Measurements from ENCODE around the gene MGLL.
A peak's percentile ranks its signal among the peaks of the same experiment; 100 is the strongest.

MGLL gene

GRCh38 chr3:127822041-127822681 lies at the start of gene MGLL:
MGLL (minus strand) TSS chr3:127822515; CDS start chr3:127822318, 197 bp downstream.
- TF ChIP-seq, protein P1, sequence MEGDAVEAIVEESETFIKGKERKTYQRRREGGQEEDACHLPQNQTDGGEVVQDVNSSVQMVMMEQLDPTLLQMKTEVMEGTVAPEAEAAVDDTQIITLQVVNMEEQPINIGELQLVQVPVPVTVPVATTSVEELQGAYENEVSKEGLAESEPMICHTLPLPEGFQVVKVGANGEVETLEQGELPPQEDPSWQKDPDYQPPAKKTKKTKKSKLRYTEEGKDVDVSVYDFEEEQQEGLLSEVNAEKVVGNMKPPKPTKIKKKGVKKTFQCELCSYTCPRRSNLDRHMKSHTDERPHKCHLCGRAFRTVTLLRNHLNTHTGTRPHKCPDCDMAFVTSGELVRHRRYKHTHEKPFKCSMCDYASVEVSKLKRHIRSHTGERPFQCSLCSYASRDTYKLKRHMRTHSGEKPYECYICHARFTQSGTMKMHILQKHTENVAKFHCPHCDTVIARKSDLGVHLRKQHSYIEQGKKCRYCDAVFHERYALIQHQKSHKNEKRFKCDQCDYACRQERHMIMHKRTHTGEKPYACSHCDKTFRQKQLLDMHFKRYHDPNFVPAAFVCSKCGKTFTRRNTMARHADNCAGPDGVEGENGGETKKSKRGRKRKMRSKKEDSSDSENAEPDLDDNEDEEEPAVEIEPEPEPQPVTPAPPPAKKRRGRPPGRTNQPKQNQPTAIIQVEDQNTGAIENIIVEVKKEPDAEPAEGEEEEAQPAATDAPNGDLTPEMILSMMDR (IDR thresholded peaks at IDR 0.05; ENCODE audit: insufficient read depth, low read depth, low read length, missing control alignments): no peak
- H3K4me3 ChIP-seq (ENCODE audit: low read depth, low read length): peak within 1 kb of the TSS; percentile 98
- no peak for DNase-seq (ENCODE audit: low read depth)

GRCh38 chr3:127870156-127870555 lies 47.8 kb upstream of the MGLL start:
- no peak for DNase-seq (ENCODE audit: low read depth)
- no peak overlapping the region for H3K4me3 ChIP-seq (ENCODE audit: low read depth, low read length)
- TF ChIP-seq, protein P1 (IDR thresholded peaks at IDR 0.05; ENCODE audit: insufficient read depth, low read depth, low read length, missing control alignments): no peak

DNA sequence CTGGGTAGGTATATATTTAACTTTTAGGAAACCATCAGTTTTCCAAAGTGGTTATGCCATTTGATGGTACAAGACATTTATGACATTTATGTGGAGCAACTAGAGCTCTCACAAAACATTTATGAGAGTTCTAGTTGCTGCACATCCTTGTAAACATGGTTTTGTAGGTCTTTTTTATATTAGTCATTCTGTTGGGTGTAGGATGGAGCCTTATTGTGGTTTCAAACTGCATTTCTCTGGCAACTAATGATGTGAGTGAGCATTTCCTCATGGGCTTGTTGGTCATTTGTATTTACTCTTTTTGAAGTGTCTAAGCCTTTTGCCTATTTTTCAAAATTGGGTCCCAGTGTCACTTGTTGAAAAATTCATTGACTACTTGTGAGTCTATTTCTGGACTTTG lies 45.7 kb upstream of the MGLL start:
- no peak for DNase-seq (ENCODE audit: low read depth)
- H3K4me3 ChIP-seq (ENCODE audit: low read depth, low read length): no peak overlapping the region
- TF ChIP-seq, protein P1 (IDR thresholded peaks at IDR 0.05; ENCODE audit: insufficient read depth, low read depth, low read length, missing control alignments): no peak

- DNase-seq (ENCODE audit: low read depth): no peak
- H3K4me3 ChIP-seq (ENCODE audit: low read depth, low read length): no peak overlapping the region
- TF ChIP-seq, protein P1 (IDR thresholded peaks at IDR 0.05; ENCODE audit: insufficient read depth, low read depth, low read length, missing control alignments): no peak
These were observed 45.1 kb upstream of the MGLL start for GRCh38 chr3:127867412-127867811.

- no peak for DNase-seq (ENCODE audit: low read depth)
- TF ChIP-seq, protein P1 (IDR thresholded peaks at IDR 0.05; ENCODE audit: insufficient read depth, low read depth, low read length, missing control alignments): no peak
- H3K4me3 ChIP-seq (ENCODE audit: low read depth, low read length): no peak overlapping the region
These were observed 43.6 kb upstream of the MGLL start for GRCh38 chr3:127865941-127866340.

DNA sequence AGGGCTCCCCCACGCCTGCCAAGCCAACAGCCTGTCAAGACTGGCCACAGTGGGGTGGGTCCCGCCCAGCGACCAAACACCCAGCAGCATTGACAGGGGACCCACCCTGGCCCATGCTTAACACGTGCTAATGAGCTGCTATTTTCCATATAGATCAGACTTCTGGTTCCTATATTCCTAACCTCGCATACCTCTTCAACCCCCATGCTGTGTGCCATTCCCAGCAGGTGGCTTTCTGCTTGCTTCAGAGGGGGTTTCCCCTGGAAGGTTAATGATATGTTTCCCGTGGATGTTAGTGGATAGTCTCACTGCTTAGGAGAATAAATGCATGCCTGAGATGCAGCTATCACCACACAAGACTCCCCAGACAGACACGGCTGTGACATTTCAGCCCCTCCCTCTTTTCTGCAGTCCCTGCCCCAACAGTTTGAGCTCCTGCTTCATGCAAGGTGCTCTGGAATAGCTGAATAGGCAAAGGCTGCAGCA lies 37.9 kb upstream of the MGLL start:
- TF ChIP-seq, protein P1 (IDR thresholded peaks at IDR 0.05; ENCODE audit: insufficient read depth, low read depth, low read length, missing control alignments): no peak
- no peak overlapping the region for H3K4me3 ChIP-seq (ENCODE audit: low read depth, low read length)
- no peak for DNase-seq (ENCODE audit: low read depth)

GRCh38 chr3:127859730-127860129 lies 37.4 kb upstream of the MGLL start:
- TF ChIP-seq, protein P1 (IDR thresholded peaks at IDR 0.05; ENCODE audit: insufficient read depth, low read depth, low read length, missing control alignments): no peak
- no peak for DNase-seq (ENCODE audit: low read depth)
- no peak overlapping the region for H3K4me3 ChIP-seq (ENCODE audit: low read depth, low read length)
